Lower lobe of right lung (tissue), 2 donors: Measurements from ENCODE around the gene C1QTNF3. TPM values are rescaled to one million over a fixed set of nuclear protein-coding genes. Genes with fewer than 3 reads are reported as not detected.
A peak's percentile ranks its signal among the peaks of the same experiment; 100 is the strongest.

Experiments used
- ATAC-seq, 2 donors: fragments of 200-7000 bp; cut with Tn5 transposase; one replicate each; pipeline ENCODE4 v1.9.1; 2020 to 2022; ENCODE audit warnings: mild to moderate bottlenecking in 2 of 2, moderate library complexity in 2 of 2
- DNase-seq: peaks from one replicate; pipeline ENCODE4 v3.0.0-alpha.2; 2020
- H3K27ac ChIP-seq: fragments of 200-600 bp; one replicate; pipeline ENCODE4 v1.8.0; 2022
- H3K27me3 ChIP-seq: fragments of 200-600 bp; one replicate; pipeline ENCODE4 v1.8.0; 2022; ENCODE audit warnings: low read depth
- H3K36me3 ChIP-seq: fragments of 200-600 bp; one replicate; pipeline ENCODE4 v1.8.0; 2022; ENCODE audit warnings: mild to moderate bottlenecking
- H3K4me1 ChIP-seq: fragments of 200-600 bp; one replicate; pipeline ENCODE4 v1.8.0; 2022
- H3K4me3 ChIP-seq: fragments of 200-600 bp; one replicate; pipeline ENCODE4 v1.8.0; 2022; ENCODE audit warnings: mild to moderate bottlenecking
- H3K9me3 ChIP-seq: fragments of 200-600 bp; one replicate; pipeline ENCODE4 v1.8.0; 2022
- intact Hi-C: fragments of 100-400 bp; cut with DNase I; formaldehyde crosslinking; loops from one replicate; pipeline ENCODE4 v1.11.0; 2022
- total RNA-seq: library from RNA; stranded (reverse); fragmentation: NEBNext Ultra II Directional; extraction: Animal tissue kit (Norgen Biotek cat#: 25700); gene quantifications from one replicate; pipeline ENCODE4 v1.2.1, GENCODE V29; 2021
- TF ChIP-seq, protein P1 (sequence below): fragments of 200-600 bp; IDR thresholded peaks from one replicate; pipeline ENCODE4 v1.8.0; 2022; ENCODE audit warnings: antibody characterized with exemption, mild to moderate bottlenecking
- donor health status: DM: no; HTN: yes; CAD: no; lungs with severe emphysema.

Gene C1QTNF3
- total RNA-seq, 1 donor from 2014 or later = 6.7 TPM

DNA sequence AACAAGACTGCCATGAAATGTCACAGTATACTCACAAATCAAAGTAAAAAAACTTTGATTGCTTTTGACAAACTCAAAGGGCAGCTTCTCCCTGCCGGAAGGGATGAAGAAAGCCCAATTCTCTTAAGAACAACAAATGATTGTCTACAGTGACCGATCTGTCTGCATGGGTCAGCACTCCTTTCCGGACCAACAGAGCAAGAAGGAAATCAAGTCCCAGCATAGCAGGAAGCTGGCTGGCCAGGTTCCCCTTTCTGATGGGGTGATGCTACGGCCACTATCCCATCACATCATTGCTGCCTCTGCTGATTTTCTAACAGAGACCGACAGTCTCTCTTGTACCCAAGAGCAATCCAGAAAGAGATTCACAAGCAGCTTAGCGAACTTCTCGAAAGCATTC lies 692 bp downstream of the C1QTNF3 start:
- Histone ChIP-seq H3K4me1 (peaks cover 21% of the 10 kb centered on the region), H3K27me3 (no peaks in the 10 kb centered on the region), H3K27ac (no peak overlapping the region), H3K9me3 (no peaks in the 10 kb centered on the region), H3K36me3 (no peaks in the 10 kb centered on the region), H3K4me3 (peak overlapping the region; percentile 22)
- peak in 1 of 2 donors; percentile 40 for ATAC-seq
- TF ChIP-seq, protein P1, sequence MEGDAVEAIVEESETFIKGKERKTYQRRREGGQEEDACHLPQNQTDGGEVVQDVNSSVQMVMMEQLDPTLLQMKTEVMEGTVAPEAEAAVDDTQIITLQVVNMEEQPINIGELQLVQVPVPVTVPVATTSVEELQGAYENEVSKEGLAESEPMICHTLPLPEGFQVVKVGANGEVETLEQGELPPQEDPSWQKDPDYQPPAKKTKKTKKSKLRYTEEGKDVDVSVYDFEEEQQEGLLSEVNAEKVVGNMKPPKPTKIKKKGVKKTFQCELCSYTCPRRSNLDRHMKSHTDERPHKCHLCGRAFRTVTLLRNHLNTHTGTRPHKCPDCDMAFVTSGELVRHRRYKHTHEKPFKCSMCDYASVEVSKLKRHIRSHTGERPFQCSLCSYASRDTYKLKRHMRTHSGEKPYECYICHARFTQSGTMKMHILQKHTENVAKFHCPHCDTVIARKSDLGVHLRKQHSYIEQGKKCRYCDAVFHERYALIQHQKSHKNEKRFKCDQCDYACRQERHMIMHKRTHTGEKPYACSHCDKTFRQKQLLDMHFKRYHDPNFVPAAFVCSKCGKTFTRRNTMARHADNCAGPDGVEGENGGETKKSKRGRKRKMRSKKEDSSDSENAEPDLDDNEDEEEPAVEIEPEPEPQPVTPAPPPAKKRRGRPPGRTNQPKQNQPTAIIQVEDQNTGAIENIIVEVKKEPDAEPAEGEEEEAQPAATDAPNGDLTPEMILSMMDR = no peak
- intact Hi-C loops = no loop called here
- DNase-seq = no peak

DNA sequence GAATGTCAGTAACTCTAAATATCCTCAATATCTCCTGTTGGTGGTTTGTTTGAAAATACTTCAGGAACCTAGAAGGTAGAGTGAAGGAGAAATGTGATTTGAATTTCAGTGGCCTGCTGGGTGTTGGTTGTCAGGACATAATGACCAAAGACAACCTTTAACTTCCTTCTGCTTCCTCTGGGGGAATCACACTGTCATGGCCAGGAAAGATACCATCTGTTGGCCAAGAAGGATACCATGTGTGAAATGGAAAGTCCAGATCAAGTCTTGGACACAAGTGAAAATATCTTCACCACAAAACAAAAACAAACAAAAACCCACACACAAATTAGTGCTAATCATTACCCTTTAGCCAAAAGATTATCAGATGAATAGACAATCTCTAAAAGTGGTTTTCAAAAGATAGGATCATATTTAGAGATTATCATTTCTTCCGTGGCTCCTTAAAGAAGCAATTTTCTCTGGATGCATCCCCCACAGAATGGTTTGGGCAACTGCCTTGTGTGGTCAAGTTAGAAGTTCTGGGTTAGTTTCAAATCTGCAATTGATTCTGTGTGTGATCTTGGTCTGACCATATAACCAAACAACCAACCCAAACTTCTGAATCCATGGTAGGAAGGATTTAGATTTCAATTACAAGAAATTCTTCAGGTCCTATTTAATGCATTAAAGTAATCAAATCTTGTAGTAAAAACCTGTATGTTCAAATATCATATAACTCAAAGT lies 1.6 kb downstream of the C1QTNF3 start:
- ATAC-seq = no peak
- TF ChIP-seq, protein P1 = no peak
- Histone ChIP-seq H3K36me3 (no peaks in the 10 kb centered on the region), H3K27ac (no peak overlapping the region), H3K4me1 (peaks cover 24% of the 10 kb centered on the region), H3K9me3 (no peaks in the 10 kb centered on the region), H3K27me3 (no peaks in the 10 kb centered on the region), H3K4me3 (no peak overlapping the region)
- DNase-seq = no peak
- intact Hi-C loops = no loop called here

DNA sequence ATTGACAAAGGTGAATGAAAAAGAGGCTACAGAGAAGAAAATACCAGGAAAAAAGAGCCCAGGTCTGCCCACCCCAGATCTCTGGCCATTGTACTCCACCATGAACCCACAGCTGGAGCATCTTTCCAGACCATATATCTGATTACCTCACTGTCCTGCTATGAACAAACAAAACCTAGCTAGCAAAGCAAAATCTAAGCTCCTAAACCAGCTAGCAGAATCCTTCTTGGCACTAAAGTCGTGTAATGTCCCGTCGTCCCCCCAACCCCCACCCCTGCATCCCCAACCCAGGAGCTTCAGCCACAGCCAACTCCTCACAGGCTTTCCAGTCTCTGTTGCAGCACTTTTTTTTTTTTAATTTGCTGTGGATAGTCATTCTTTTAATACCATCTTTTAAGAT lies 2.5 kb downstream of the C1QTNF3 start:
- Histone ChIP-seq H3K4me1 (peaks cover 24% of the 10 kb centered on the region), H3K9me3 (no peaks in the 10 kb centered on the region), H3K27me3 (no peaks in the 10 kb centered on the region), H3K4me3 (no peak overlapping the region), H3K27ac (no peak overlapping the region), H3K36me3 (no peaks in the 10 kb centered on the region)
- intact Hi-C loops = no loop called here
- TF ChIP-seq, protein P1 = no peak
- no peak for DNase-seq
- ATAC-seq = no peak

DNA sequence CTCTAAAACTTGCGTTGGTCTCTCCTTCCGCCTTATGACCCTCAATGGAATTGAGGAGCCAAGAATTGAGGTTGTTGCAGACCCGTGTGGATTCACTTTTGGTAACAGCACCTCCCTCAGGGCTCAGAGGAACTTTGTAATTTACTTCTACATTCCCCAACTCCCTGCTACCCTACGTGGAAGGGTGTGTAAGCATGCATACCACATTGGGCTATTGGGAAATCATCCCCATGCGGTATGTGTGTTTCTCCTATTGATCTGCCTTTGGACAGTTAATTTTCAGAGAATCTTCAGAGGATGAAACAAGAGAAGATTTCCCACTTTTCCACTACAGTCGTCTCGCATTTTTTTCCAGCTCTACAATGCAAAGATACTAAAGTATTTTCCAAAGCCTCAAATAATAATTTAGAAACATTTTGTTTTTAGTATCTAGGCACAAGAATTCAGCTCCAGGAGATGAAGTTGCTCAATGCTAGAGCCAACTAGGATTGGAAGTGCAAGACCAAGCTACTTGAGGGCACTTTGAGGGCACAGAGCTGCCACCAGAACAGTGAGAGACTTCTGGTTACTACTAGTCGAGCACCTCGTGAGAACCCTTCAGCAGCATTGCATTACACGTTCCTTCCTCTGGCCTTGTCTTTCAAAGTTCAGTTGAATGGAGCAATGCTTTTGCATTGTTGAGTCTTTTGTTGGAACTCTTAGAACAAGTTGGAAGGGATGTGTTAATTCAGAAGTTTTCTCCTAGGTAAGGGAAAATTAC lies 3.4 kb downstream of the C1QTNF3 start:
- Histone ChIP-seq H3K27ac (no peak overlapping the region), H3K27me3 (no peaks in the 10 kb centered on the region), H3K4me3 (no peak overlapping the region), H3K36me3 (no peaks in the 10 kb centered on the region), H3K9me3 (no peaks in the 10 kb centered on the region), H3K4me1 (peaks cover 24% of the 10 kb centered on the region)
- ATAC-seq (peak; percentile 47 to 79), DNase-seq (no peak)
- intact Hi-C loops = no loop called here
- TF ChIP-seq, protein P1 = no peak

DNA sequence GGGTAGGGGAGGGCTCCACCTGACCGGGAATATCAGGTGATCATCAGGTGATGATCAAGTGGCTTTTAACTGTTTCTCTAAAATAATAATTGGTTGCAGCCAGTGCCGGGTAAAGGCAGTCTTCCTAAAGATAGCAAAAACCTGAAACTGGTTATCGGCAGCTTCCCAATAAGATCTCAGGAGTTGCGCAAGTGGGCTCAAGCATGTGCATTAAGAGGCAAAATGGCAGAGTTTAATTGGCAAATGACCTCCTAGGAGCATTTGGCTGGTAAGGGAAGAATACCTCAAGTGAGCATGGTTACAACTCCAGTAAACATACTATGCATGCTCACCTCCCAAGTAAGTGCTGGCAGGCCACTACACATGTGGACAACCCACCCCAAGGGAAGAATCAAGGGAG lies 4.2 kb downstream of the C1QTNF3 start:
- H3K9me3 ChIP-seq = no peaks in the 10 kb centered on the region
- TF ChIP-seq, protein P1 = no peak
- no peaks in the 10 kb centered on the region for H3K36me3 ChIP-seq
- no peak overlapping the region for H3K27ac ChIP-seq
- no peak overlapping the region for H3K4me3 ChIP-seq
- peaks cover 24% of the 10 kb centered on the region for H3K4me1 ChIP-seq
- no peaks in the 10 kb centered on the region for H3K27me3 ChIP-seq
- ATAC-seq = no peak
- intact Hi-C loops = no loop called here
- DNase-seq = no peak
